SU-DHL-6 (cell line): ENCODE data around the gene B3GNT3.

Experiments
- H2AFZ ChIP-seq: fragments of 200-600 bp; sonication (generic); 2 replicates; pipeline ENCODE4 v1.6.1; 2014; ENCODE audit warnings: low read depth, mild to moderate bottlenecking, moderate library complexity, mixed read lengths, antibody characterized with exemption, low read length; ENCODE audit not compliant: severe bottlenecking
- H3F3A ChIP-seq: fragments of 200-600 bp; shearing (Covaris generic); 2 replicates; pipeline ENCODE4 v1.6.0; 2016; ENCODE audit warnings: antibody characterized with exemption, mild to moderate bottlenecking; ENCODE audit not compliant: insufficient read depth
- H3K27ac ChIP-seq: fragments of 200-600 bp; sonication (generic); 2 replicates; pipeline ENCODE4 v1.5.1; 2016; ENCODE audit warnings: low read depth, mild to moderate bottlenecking, low read length, moderate library complexity, mixed read lengths
- H3K27me3 ChIP-seq: fragments of 200-600 bp; sonication (generic), shearing (Covaris generic); 2 replicates; pipeline ENCODE4 v1.6.0; 2014; ENCODE audit warnings: mild to moderate bottlenecking, low read length
- H3K36me3 ChIP-seq: fragments of 200-600 bp; sonication (generic); 2 replicates; pipeline ENCODE4 v1.6.1; 2014; ENCODE audit warnings: mild to moderate bottlenecking, low read length, mixed read lengths
- H3K4me2 ChIP-seq: fragments of 300-600, 200-600 bp; shearing (Covaris generic), sonication (generic); 2 replicates; pipeline ENCODE4 v1.6.0; 2014; ENCODE audit warnings: low read length, low read depth, mild to moderate bottlenecking; ENCODE audit not compliant: poor library complexity, severe bottlenecking
- H3K4me3 ChIP-seq: fragments of 200-600 bp; sonication (generic); 2 replicates; pipeline ENCODE4 v1.5.1; 2014; ENCODE audit warnings: antibody characterized with exemption, low read length, mild to moderate bottlenecking, mixed read lengths; ENCODE audit not compliant: insufficient read depth, poor library complexity, severe bottlenecking
- H3K79me2 ChIP-seq: fragments of 200-600 bp; sonication (generic); 2 replicates; pipeline ENCODE4 v1.6.1; 2014; ENCODE audit warnings: mild to moderate bottlenecking, low read length, moderate library complexity; ENCODE audit not compliant: insufficient read depth
- H3K9ac ChIP-seq: fragments of 200-600 bp; sonication (generic); 2 replicates; pipeline ENCODE4 v1.7.0; 2014; ENCODE audit warnings: mild to moderate bottlenecking, low read length
- H3K9me2 ChIP-seq: fragments of 200-600 bp; sonication (generic); replicated peaks from 2 replicates; pipeline ENCODE4 v1.6.1; 2014; ENCODE audit warnings: low read length; ENCODE audit not compliant: insufficient read depth
- H3K9me3 ChIP-seq: fragments of 200-600 bp; sonication (generic); 2 replicates; pipeline ENCODE4 v1.6.1; 2014; ENCODE audit warnings: low read length, mixed read lengths; ENCODE audit not compliant: insufficient read depth
- H4K20me1 ChIP-seq: fragments of 200-600 bp; sonication (generic); 2 replicates; pipeline ENCODE4 v1.6.1; 2014; ENCODE audit warnings: low read depth, mild to moderate bottlenecking, antibody characterized with exemption, low read length, moderate library complexity, mixed read lengths
- EZH2phosphoT487 ChIP-seq: fragments of 200-600 bp; sonication (generic), shearing (Covaris generic); conservative IDR thresholded peaks from 2 replicates; pipeline ENCODE4 v1.6.1; 2018; ENCODE audit warnings: mild to moderate bottlenecking, antibody characterized with exemption, low read length, moderate library complexity, mixed read lengths
- TF ChIP-seq, protein P1 (sequence below): fragments of 200-600 bp; sonication (generic); IDR thresholded peaks from one replicate; pipeline ENCODE4 v1.5.1; 2017; ENCODE audit warnings: antibody characterized with exemption, mild to moderate bottlenecking, low read length, moderate library complexity; ENCODE audit not compliant: insufficient read depth, poor library complexity, severe bottlenecking

The B3GNT3 gene

DNA sequence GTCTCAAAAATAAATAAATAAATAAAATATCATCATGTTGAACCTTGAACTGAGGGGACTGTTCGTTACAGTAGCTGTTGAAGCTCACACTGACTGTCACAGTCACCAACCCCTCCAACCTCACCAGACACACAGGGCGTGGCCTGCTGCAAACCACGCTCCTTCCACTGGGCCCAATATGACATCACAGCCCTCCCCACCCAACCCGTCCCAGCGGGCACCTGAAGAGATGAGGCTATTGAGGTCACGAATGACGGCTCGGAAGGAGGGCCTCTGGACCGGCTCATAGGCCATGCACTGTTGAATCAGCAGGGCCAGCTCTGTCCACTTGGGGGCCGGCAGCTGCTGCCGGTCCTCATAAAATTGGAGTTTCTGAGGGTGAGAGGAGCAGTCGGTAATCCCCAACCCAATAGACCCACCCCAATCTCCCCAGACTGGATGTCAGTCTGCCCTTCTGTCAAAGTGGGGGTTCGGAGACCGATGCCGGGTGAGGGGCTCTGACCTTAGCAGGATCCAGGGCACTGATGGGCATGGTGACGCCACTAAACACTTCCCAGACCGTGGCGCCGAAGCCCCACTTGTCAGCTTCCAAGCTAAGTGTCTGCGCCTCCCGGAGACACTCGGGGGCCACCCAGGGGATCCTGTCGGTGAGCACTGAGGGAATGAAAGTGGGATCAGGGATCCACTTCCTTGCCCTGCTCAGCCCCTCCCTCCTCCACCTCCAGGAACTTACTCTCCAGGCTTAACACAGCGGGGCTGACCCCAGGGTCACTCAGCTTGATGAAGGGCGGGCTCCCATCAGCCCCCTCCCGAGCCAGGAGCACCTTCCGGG, 39.6 kb downstream of the B3GNT3 start:
- TF ChIP-seq, protein P1, sequence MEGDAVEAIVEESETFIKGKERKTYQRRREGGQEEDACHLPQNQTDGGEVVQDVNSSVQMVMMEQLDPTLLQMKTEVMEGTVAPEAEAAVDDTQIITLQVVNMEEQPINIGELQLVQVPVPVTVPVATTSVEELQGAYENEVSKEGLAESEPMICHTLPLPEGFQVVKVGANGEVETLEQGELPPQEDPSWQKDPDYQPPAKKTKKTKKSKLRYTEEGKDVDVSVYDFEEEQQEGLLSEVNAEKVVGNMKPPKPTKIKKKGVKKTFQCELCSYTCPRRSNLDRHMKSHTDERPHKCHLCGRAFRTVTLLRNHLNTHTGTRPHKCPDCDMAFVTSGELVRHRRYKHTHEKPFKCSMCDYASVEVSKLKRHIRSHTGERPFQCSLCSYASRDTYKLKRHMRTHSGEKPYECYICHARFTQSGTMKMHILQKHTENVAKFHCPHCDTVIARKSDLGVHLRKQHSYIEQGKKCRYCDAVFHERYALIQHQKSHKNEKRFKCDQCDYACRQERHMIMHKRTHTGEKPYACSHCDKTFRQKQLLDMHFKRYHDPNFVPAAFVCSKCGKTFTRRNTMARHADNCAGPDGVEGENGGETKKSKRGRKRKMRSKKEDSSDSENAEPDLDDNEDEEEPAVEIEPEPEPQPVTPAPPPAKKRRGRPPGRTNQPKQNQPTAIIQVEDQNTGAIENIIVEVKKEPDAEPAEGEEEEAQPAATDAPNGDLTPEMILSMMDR = no peak
- no peak for TF ChIP-seq EZH2phosphoT487
- no peak overlapping the region for H3K9ac ChIP-seq
- H2AFZ ChIP-seq = no peak overlapping the region
- no peaks in the 10 kb centered on the region for H3F3A ChIP-seq
- H3K9me2 ChIP-seq = no peaks in the 10 kb centered on the region
- H3K27me3 ChIP-seq = no peaks in the 10 kb centered on the region
- no peak overlapping the region for H3K27ac ChIP-seq
- no peaks in the 10 kb centered on the region for H3K9me3 ChIP-seq
- no peaks in the 10 kb centered on the region for H3K36me3 ChIP-seq
- no peak overlapping the region for H3K4me3 ChIP-seq
- no peaks in the 10 kb centered on the region for H4K20me1 ChIP-seq
- no peak overlapping the region for H3K4me2 ChIP-seq
- H3K79me2 ChIP-seq = no peaks in the 10 kb centered on the region

DNA sequence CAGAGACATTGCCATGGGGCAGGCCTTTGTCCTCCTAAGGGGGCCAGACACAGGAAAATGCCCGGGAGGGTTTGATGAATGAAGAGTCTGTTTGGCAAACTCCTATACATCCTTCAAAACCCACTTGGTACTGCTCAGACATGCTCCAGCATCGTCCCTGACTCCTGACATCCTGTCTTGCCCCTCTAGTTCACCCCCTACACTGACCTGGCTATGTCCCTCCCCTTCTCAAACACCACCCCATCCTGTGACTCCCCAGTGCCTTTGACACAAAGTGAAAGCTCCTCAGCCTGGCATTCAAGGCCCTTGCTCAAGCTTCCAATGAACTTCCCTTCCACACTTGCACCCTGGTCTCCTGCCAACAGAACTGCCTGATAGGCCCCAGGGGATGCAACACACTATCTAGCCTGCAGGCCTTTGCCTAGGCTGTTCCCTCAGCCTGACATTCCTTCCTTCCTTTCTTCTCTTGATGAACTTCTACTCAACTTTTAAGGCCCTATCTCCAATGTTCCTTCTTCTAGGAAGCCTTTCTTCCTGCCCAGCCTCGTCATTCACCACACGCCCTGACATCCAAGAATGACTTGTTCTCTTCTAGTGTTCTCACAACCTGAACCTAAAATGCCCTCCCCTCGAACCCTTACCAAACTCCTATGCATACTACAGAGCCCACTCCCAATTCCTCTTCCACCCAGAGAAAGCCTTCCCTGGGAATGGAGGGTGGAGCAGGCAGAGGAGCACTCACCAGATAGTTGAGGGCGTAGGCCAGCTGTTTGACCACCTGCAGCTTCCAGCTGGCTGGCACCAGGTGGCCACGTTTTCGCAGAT, 40.5 kb downstream of the B3GNT3 start:
- no peaks in the 10 kb centered on the region for H3F3A ChIP-seq
- H3K27me3 ChIP-seq = no peaks in the 10 kb centered on the region
- no peak overlapping the region for H3K4me2 ChIP-seq
- H3K4me3 ChIP-seq = no peak overlapping the region
- H3K36me3 ChIP-seq = no peaks in the 10 kb centered on the region
- H3K27ac ChIP-seq = no peak overlapping the region
- H3K79me2 ChIP-seq = no peaks in the 10 kb centered on the region
- TF ChIP-seq EZH2phosphoT487 = no peak
- TF ChIP-seq, protein P1 = no peak
- H4K20me1 ChIP-seq = no peaks in the 10 kb centered on the region
- H3K9ac ChIP-seq = no peak overlapping the region
- no peak overlapping the region for H2AFZ ChIP-seq
- H3K9me3 ChIP-seq = no peaks in the 10 kb centered on the region
- no peaks in the 10 kb centered on the region for H3K9me2 ChIP-seq

DNA sequence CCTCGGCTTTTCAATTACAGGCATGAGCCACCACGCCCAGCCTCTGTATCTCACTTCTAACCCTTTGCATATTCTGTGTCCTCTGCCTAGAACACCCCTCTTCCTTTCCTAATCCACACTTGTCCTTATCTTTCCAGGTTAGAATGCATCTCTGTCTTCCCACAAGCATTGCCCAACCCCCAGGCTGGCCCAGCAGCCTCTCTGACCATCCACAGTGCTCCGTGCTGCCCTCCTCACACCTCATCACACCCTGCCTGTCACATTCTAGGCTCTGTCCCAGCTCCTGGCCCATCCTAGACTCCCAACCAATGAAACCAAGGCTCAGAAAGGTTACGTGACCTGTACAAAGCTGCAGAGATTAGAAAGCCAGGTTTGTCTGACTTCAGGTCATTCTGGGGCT, 41.6 kb downstream of the B3GNT3 start:
- no peaks in the 10 kb centered on the region for H3K27me3 ChIP-seq
- no peaks in the 10 kb centered on the region for H3K36me3 ChIP-seq
- no peaks in the 10 kb centered on the region for H3K79me2 ChIP-seq

More for the DNA sequence above, 41.6 kb downstream of the B3GNT3 start:
- H3F3A ChIP-seq = no peaks in the 10 kb centered on the region
- H3K4me3 ChIP-seq = no peak overlapping the region
- H3K9me2 ChIP-seq = no peaks in the 10 kb centered on the region
- no peak overlapping the region for H3K9ac ChIP-seq
- no peak overlapping the region for H3K27ac ChIP-seq
- H3K9me3 ChIP-seq = no peaks in the 10 kb centered on the region
- H2AFZ ChIP-seq = no peak overlapping the region
- no peak for TF ChIP-seq EZH2phosphoT487
- TF ChIP-seq, protein P1 = no peak
- H3K4me2 ChIP-seq = no peak overlapping the region
- no peaks in the 10 kb centered on the region for H4K20me1 ChIP-seq
